ENCODE results near the gene CASP2.
A peak's percentile ranks its signal among the peaks of the same experiment; 100 is the strongest.
"Not testable (repeated sequence)": the region's sequence is repeated elsewhere in the genome, so short reads cannot be mapped to it uniquely, and the experiment has no call there.

CASP2 gene

DNA sequence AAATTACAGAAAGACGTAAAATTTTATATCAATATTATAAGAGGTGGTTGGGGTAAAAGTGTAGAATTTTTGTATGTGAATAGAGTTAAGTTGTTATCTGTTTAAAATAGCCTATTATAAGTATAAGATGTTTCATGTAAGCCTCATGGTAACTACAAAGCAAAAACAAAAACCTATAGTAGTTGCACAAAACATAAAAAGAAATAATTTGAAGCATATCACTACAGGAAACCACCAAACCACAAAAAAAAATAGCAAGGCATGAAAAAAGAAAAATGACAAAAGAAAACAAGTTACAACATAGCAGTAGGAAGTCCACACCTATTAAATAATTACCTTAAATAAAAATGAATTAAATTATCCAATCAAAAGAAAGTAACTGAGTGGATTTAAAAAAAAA is 37.3 kb upstream of the CASP2 start:
- Histone ChIP-seq H3K27ac (ENCODE audit: low read length) (no peak overlapping the region), H3K4me1 (ENCODE audit: control insufficient read depth in 1 of 2, insufficient read depth in 2 of 2, low read length in 2 of 2) (no peaks in the 10 kb centered on the region), H3K4me3 (ENCODE audit: low read depth in 1 of 2, low read length in 2 of 2) (no peak overlapping the region), H3K36me3 (ENCODE audit: control insufficient read depth in 1 of 2, insufficient read depth in 2 of 2, low read length in 2 of 2) (no peaks in the 10 kb centered on the region), H3K27me3 (ENCODE audit: low read depth, low read length) (no peaks in the 10 kb centered on the region), H3K9me3 (ENCODE audit: control insufficient read depth in 1 of 2, low read length in 2 of 2) (no peaks in the 10 kb centered on the region)

DNA sequence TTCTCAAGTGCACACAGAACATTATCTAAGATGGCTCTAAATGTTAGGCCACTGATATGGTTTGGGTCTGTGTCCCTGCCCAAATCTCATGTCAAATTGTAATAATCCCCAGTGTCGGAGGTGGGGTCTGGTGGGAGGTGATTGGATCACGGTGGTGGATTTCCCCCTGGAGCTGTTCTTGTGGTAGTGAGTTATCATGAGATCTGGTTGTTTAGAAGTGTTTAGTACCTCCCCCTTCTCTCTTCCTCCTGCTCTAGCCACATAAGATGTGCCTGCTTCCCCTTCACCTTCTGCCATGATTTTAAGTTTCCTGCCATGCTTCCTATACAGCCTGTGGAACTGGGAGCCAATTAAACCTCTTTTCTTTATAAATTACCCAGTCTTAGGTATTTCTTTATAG is 36.1 kb upstream of the CASP2 start:
- Histone ChIP-seq H3K36me3 (ENCODE audit: control insufficient read depth in 1 of 2, insufficient read depth in 2 of 2, low read length in 2 of 2) (no peaks in the 10 kb centered on the region), H3K9me3 (ENCODE audit: control insufficient read depth in 1 of 2, low read length in 2 of 2) (no peaks in the 10 kb centered on the region), H3K27me3 (ENCODE audit: low read depth, low read length) (no peaks in the 10 kb centered on the region), H3K4me3 (ENCODE audit: low read depth in 1 of 2, low read length in 2 of 2) (no peak overlapping the region), H3K27ac (ENCODE audit: low read length) (no peak overlapping the region), H3K4me1 (ENCODE audit: control insufficient read depth in 1 of 2, insufficient read depth in 2 of 2, low read length in 2 of 2) (no peaks in the 10 kb centered on the region)

DNA sequence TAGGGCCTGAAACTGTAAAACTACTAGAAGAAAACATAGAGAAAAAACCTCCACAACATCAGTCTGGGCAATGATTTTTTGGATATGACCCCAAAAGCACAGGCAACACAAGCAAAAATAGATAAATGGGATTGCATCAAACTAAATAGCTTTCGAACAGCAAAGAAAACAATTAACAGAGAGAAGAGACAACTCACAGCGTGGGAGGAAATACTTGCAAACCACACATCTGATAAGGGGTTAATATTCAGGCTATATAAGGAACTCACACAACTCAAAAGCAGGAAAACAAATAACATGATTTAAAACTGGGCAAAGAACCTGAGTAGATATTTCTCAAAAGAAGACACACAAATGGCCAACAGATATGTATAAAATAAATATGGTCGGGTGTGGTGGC is 32.6 kb upstream of the CASP2 start:
- H3K27me3 ChIP-seq (ENCODE audit: low read depth, low read length) = no peaks in the 10 kb centered on the region
- H3K9me3 ChIP-seq (ENCODE audit: control insufficient read depth in 1 of 2, low read length in 2 of 2) = no peaks in the 10 kb centered on the region
- no peaks in the 10 kb centered on the region for H3K36me3 ChIP-seq (ENCODE audit: control insufficient read depth in 1 of 2, insufficient read depth in 2 of 2, low read length in 2 of 2)
- H3K4me1 ChIP-seq (ENCODE audit: control insufficient read depth in 1 of 2, insufficient read depth in 2 of 2, low read length in 2 of 2) = no peaks in the 10 kb centered on the region
- no peak overlapping the region for H3K27ac ChIP-seq (ENCODE audit: low read length)
- no peak overlapping the region for H3K4me3 ChIP-seq (ENCODE audit: low read depth in 1 of 2, low read length in 2 of 2)

DNA sequence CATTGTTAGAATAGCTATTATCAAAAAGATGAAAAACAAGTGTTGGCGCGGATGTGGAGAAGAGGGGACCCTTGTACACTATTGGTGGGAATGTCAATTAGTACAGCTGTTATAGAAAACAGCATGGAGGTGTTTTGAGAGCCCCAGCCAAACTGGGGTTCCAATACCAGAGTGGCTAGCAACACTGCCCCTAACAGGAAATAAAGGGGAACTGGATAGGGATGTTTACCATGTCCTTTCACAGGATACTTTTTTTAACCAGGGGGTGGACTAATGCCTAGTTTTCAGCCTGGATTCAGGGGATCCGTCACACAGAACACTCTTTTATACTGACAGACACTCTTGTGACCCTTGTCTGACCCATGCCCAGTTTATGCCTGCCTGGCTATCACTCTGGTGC is 31.8 kb upstream of the CASP2 start:
- H3K4me1 ChIP-seq (ENCODE audit: control insufficient read depth in 1 of 2, insufficient read depth in 2 of 2, low read length in 2 of 2) = no peaks in the 10 kb centered on the region
- H3K27me3 ChIP-seq (ENCODE audit: low read depth, low read length) = no peaks in the 10 kb centered on the region
- H3K9me3 ChIP-seq (ENCODE audit: control insufficient read depth in 1 of 2, low read length in 2 of 2) = no peaks in the 10 kb centered on the region
- H3K4me3 ChIP-seq (ENCODE audit: low read depth in 1 of 2, low read length in 2 of 2) = no peak overlapping the region
- H3K36me3 ChIP-seq (ENCODE audit: control insufficient read depth in 1 of 2, insufficient read depth in 2 of 2, low read length in 2 of 2) = no peaks in the 10 kb centered on the region
- H3K27ac ChIP-seq (ENCODE audit: low read length) = no peak overlapping the region

DNA sequence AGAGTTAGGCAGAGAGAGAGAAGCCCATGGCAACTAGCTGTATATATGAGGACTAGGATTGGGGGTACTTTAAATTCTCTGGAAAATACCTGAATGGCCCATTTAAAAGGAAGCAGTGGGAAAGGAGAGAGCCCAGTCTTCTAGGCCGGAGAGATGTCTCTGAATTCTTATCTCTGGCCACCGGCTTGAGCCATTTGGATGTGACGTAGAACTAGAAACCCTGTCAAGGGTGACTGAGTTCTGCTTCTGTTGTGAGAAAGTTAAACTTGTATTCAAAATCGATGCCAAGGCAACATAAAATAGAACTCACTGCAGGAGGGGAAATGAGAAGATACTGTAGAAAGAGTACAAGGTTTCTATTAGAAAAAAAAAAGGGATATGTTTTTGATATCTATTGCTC is 31.2 kb upstream of the CASP2 start:
- H3K4me1 ChIP-seq (ENCODE audit: control insufficient read depth in 1 of 2, insufficient read depth in 2 of 2, low read length in 2 of 2) = no peaks in the 10 kb centered on the region
- H3K27me3 ChIP-seq (ENCODE audit: low read depth, low read length) = no peaks in the 10 kb centered on the region
- H3K27ac ChIP-seq (ENCODE audit: low read length) = no peak overlapping the region
- H3K4me3 ChIP-seq (ENCODE audit: low read depth in 1 of 2, low read length in 2 of 2) = no peak overlapping the region
- no peaks in the 10 kb centered on the region for H3K9me3 ChIP-seq (ENCODE audit: control insufficient read depth in 1 of 2, low read length in 2 of 2)
- no peaks in the 10 kb centered on the region for H3K36me3 ChIP-seq (ENCODE audit: control insufficient read depth in 1 of 2, insufficient read depth in 2 of 2, low read length in 2 of 2)

DNA sequence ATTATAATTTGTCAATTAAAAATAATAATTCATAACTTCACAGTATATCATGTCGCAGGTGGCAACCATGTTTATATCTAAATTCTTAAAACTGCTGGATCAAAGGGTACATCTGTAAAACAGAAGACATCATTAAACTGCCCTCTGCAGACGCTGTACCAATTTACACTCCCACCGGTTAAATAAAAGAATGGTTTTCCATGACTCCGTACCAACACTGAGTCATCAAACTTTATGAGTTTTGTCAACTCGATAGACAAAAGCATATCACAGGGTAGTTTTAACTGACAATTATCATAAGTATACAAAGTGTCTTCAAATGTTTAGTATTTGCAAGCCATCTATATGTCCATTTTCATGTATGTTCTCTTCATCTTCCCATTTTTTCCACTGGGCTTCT is 30.6 kb upstream of the CASP2 start:
- no peaks in the 10 kb centered on the region for H3K9me3 ChIP-seq (ENCODE audit: control insufficient read depth in 1 of 2, low read length in 2 of 2)
- H3K4me3 ChIP-seq (ENCODE audit: low read depth in 1 of 2, low read length in 2 of 2) = no peak overlapping the region
- H3K27me3 ChIP-seq (ENCODE audit: low read depth, low read length) = no peaks in the 10 kb centered on the region
- H3K36me3 ChIP-seq (ENCODE audit: control insufficient read depth in 1 of 2, insufficient read depth in 2 of 2, low read length in 2 of 2) = no peaks in the 10 kb centered on the region
- no peak overlapping the region for H3K27ac ChIP-seq (ENCODE audit: low read length)
- no peaks in the 10 kb centered on the region for H3K4me1 ChIP-seq (ENCODE audit: control insufficient read depth in 1 of 2, insufficient read depth in 2 of 2, low read length in 2 of 2)

DNA sequence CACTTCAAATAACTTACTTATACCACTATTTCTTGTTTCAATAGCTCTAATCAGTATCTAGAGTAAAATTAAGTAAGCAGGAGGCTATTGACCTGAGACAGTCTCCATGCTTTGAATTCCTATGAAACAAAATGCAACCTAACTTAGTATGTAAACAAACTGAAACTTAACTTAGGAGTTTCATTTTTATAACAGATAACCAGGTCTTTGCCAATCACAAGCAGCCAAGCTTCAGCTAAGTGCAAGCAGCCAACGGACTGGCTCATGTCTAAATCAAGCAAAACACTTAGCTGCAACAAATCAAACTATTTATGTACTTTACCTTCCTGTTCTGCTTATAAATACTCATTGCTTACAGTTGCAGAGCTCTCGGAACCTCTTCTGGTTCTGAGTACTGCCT is 29.3 kb upstream of the CASP2 start:
- Histone ChIP-seq H3K4me3 (ENCODE audit: low read depth in 1 of 2, low read length in 2 of 2) (peak overlapping the region in 1 of 2 donors; percentile 46), H3K9me3 (ENCODE audit: control insufficient read depth in 1 of 2, low read length in 2 of 2) (no peaks in the 10 kb centered on the region), H3K36me3 (ENCODE audit: control insufficient read depth in 1 of 2, insufficient read depth in 2 of 2, low read length in 2 of 2) (no peaks in the 10 kb centered on the region), H3K27me3 (ENCODE audit: low read depth, low read length) (no peaks in the 10 kb centered on the region), H3K27ac (ENCODE audit: low read length) (no peak overlapping the region), H3K4me1 (ENCODE audit: control insufficient read depth in 1 of 2, insufficient read depth in 2 of 2, low read length in 2 of 2) (no peaks in the 10 kb centered on the region)

DNA sequence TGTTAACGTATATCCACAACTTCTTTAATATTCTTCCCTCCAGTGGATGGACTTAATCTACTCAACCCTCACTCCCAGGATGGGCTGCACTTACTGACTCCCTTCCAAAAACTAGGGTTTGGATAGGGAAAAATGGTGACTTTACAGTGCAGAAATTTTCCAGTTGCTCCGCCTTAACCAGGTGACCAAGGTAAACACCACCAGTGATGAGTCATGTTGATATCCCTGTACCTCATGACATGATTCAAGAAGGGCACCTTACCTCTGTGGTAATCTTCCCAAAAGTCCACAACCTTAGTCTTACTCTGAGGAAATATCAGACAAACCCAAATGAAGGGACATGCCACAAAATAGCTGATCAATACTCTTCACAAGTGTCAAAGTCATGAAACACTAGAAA is 28.4 kb upstream of the CASP2 start:
- no peaks in the 10 kb centered on the region for H3K9me3 ChIP-seq (ENCODE audit: control insufficient read depth in 1 of 2, low read length in 2 of 2)
- no peaks in the 10 kb centered on the region for H3K27me3 ChIP-seq (ENCODE audit: low read depth, low read length)
- H3K27ac ChIP-seq (ENCODE audit: low read length) = no peak overlapping the region
- H3K36me3 ChIP-seq (ENCODE audit: control insufficient read depth in 1 of 2, insufficient read depth in 2 of 2, low read length in 2 of 2) = no peaks in the 10 kb centered on the region
- peaks cover 5 to 6% of the 10 kb centered on the region in 2 donors for H3K4me1 ChIP-seq (ENCODE audit: control insufficient read depth in 1 of 2, insufficient read depth in 2 of 2, low read length in 2 of 2)
- H3K4me3 ChIP-seq (ENCODE audit: low read depth in 1 of 2, low read length in 2 of 2) = no peak overlapping the region

DNA sequence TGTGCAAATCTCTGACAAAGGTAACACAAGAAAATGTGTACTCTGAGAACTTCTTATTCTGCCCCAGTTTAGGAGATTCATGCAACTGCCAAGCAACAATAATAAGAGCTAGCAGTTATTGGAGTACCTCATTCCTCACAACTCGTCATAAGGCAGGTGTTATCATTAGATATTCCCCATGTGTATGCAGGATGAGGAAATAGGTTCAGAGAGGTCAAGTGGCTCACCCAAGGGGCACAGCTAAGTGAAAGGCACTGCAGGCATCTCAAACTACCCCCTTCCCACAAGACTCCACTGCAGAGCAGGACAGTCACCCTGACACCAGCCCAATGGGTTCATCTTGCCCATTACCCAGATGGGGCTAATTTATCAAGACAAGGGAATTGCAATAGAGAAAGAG is 26.2 kb upstream of the CASP2 start:
- Histone ChIP-seq H3K4me3 (ENCODE audit: low read depth in 1 of 2, low read length in 2 of 2) (no peak overlapping the region), H3K4me1 (ENCODE audit: control insufficient read depth in 1 of 2, insufficient read depth in 2 of 2, low read length in 2 of 2) (peaks cover 7 to 10% of the 10 kb centered on the region in 2 donors)

DNA sequence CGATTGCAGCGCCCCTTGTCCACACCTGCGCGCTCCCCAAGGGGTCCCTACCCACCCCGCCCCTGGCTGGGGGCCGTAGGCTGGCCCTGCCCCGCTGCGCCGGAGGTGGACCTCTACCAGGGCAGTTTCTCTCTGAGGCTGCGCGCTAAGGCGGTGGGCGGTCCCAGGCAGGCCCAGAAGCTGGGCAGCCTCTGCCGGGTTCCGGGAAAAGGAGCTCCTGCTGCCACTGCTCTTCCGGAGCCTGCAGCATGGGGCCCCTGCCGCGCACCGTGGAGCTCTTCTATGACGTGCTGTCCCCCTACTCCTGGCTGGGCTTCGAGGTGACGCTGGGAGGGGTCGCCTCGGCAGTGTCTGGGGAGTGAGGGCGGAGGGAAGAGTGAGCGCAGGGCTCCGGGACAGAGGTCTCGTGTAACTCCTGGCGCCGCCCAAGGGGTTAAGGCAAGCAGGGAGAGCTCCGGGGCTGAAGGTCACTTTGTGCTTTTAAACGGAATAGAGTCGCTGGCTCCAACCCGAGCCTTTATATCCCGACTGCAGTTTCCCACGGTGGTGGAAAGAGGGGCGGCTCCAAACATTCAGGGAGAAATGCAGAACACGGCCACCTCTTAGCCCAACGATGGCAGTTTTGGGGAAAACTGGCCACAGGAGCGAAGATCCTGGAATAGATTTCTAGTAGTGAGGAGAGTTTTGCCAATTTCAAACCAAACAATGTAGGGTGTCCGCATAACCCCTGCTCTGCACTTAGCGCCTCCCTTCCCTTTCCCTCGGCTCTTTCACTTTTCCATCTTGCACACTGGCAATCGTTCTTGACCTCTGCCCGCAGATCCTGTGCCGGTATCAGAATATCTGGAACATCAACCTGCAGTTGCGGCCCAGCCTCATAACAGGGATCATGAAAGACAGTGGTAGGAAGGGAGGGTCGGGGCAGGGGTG is 24.6 kb upstream of the CASP2 start, which contains the start of gene GSTK1:
Gene GSTK1, plus strand, starts transcription at position 176 of the 930 bp plus-strand sequence. Its CDS starts 73 bp downstream, at position 249.
- Histone ChIP-seq H3K9me3 (ENCODE audit: control insufficient read depth in 1 of 2, low read length in 2 of 2) (no peaks in the 10 kb centered on the region), H3K27ac (ENCODE audit: low read length) (peak within 1 kb of the TSS; percentile 81), H3K36me3 (ENCODE audit: control insufficient read depth in 1 of 2, insufficient read depth in 2 of 2, low read length in 2 of 2) (peaks cover 14 to 19% of the 10 kb centered on the region in 2 donors), H3K4me3 (ENCODE audit: low read depth in 1 of 2, low read length in 2 of 2) (peak within 1 kb of the TSS; percentile 82 to 94), H3K4me1 (ENCODE audit: control insufficient read depth in 1 of 2, insufficient read depth in 2 of 2, low read length in 2 of 2) (peaks cover 7 to 10% of the 10 kb centered on the region in 2 donors), H3K27me3 (ENCODE audit: low read depth, low read length) (no peaks in the 10 kb centered on the region)

More for the DNA sequence above, 26.2 kb upstream of the CASP2 start:
- Histone ChIP-seq H3K27ac (ENCODE audit: low read length) (no peak overlapping the region), H3K36me3 (ENCODE audit: control insufficient read depth in 1 of 2, insufficient read depth in 2 of 2, low read length in 2 of 2) (peaks cover under 1 to 3% of the 10 kb centered on the region in 2 donors), H3K27me3 (ENCODE audit: low read depth, low read length) (no peaks in the 10 kb centered on the region), H3K9me3 (ENCODE audit: control insufficient read depth in 1 of 2, low read length in 2 of 2) (no peaks in the 10 kb centered on the region)

DNA sequence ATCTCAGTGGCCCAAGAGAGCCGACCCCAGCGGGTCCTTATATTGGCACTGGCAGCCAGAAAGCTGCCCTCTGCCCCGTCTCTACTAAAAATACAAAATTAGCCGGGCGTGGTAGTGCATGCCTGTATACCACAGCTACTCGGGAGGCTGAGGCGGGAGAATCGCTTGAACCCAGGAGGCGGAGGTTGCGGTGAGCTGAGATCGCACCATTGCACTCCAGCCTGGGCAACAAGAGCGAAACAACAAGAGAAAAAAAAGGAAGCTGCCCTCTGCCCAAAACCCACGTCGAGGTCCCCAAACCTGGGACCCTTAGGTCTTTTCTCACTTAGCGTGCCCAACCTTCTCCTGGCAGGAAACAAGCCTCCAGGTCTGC is 24.0 kb upstream of the CASP2 start:
- Histone ChIP-seq H3K27ac (ENCODE audit: low read length) (peak overlapping the region; percentile 81), H3K36me3 (ENCODE audit: control insufficient read depth in 1 of 2, insufficient read depth in 2 of 2, low read length in 2 of 2) (peaks cover 21 to 26% of the 10 kb centered on the region in 2 donors), H3K4me3 (ENCODE audit: low read depth in 1 of 2, low read length in 2 of 2) (peak overlapping the region; percentile 82 to 94)
- not testable (repeated sequence) for H3K9me3 ChIP-seq (ENCODE audit: control insufficient read depth in 1 of 2, low read length in 2 of 2); H3K4me1 ChIP-seq (ENCODE audit: control insufficient read depth in 1 of 2, insufficient read depth in 2 of 2, low read length in 2 of 2); H3K27me3 ChIP-seq (ENCODE audit: low read depth, low read length)
